Measurements from ENCODE around the gene CEP89. TPM values are rescaled to one million over a fixed set of nuclear protein-coding genes. Genes with fewer than 3 reads are reported as not detected.
"Not testable (repeated sequence)": the region's sequence is repeated elsewhere in the genome, so short reads cannot be mapped to it uniquely, and the experiment has no call there.

Gene CEP89
- polyA plus RNA-seq, 3 donors, result 29.0 to 34.0 (median 33.0) TPM

GRCh38 chr19:32873247-32873959 lies 98.4 kb downstream of the CEP89 start:
- DNase-seq, result no peak

- DNase-seq, result no peak
Observed at GRCh38 chr19:32872391-32872790, 99.4 kb downstream of the CEP89 start.

GRCh38 chr19:32870981-32871451 lies 100.7 kb downstream of the CEP89 start:
- DNase-seq, result no peak

- no peak for DNase-seq
Observed at GRCh38 chr19:32869966-32870573, 101.7 kb downstream of the CEP89 start.

GRCh38 chr19:32869369-32869965 lies 102.3 kb downstream of the CEP89 start, which contains the start of gene SLC7A9:
Gene SLC7A9 (minus strand): TSS chr19:32869767. CDS start chr19:32868534, 1,233 bp downstream.
- DNase-seq, result no peak

GRCh38 chr19:32868206-32868950 lies 103.4 kb downstream of the CEP89 start:
- DNase-seq, result no peak

- not testable (repeated sequence) for DNase-seq
Observed at GRCh38 chr19:32867436-32867835, 104.3 kb downstream of the CEP89 start.

GRCh38 chr19:32866564-32867265 lies 105.0 kb downstream of the CEP89 start:
- DNase-seq, result no peak

- DNase-seq, result no peak
Observed at GRCh38 chr19:32866061-32866460, 105.7 kb downstream of the CEP89 start.

- DNase-seq, result no peak
Observed at GRCh38 chr19:32865326-32865725, 106.4 kb downstream of the CEP89 start.

- DNase-seq, result no peak
Observed at GRCh38 chr19:32864318-32865007, 107.3 kb downstream of the CEP89 start.

GRCh38 chr19:32863841-32864240 lies 107.9 kb downstream of the CEP89 start:
- DNase-seq, result no peak

GRCh38 chr19:32863301-32863700 lies 108.5 kb downstream of the CEP89 start:
- no peak for DNase-seq

GRCh38 chr19:32862741-32863140 lies 109.0 kb downstream of the CEP89 start:
- DNase-seq, result no peak

- DNase-seq, result no peak
Observed at GRCh38 chr19:32862173-32862572, 109.6 kb downstream of the CEP89 start.

GRCh38 chr19:32861596-32861995 lies 110.2 kb downstream of the CEP89 start:
- DNase-seq, result no peak

GRCh38 chr19:32859591-32859990 lies 112.2 kb downstream of the CEP89 start:
- DNase-seq, result no peak

- DNase-seq, result no peak
Observed at GRCh38 chr19:32858559-32858958, 113.2 kb downstream of the CEP89 start.

- no peak for DNase-seq
Observed at GRCh38 chr19:32858155-32858554, 113.6 kb downstream of the CEP89 start.

GRCh38 chr19:32857584-32857983 lies 114.2 kb downstream of the CEP89 start:
- DNase-seq, result no peak

- DNase-seq, result not testable (repeated sequence)
Observed at GRCh38 chr19:32856818-32857217, 114.9 kb downstream of the CEP89 start.

All from renal pelvis (tissue), 4 donors.